ENCODE measurements around the gene PHLDB1.
"Not testable (repeated sequence)": the region's sequence is repeated elsewhere in the genome, so short reads cannot be mapped to it uniquely, and the experiment has no call there.

The PHLDB1 gene

DNA sequence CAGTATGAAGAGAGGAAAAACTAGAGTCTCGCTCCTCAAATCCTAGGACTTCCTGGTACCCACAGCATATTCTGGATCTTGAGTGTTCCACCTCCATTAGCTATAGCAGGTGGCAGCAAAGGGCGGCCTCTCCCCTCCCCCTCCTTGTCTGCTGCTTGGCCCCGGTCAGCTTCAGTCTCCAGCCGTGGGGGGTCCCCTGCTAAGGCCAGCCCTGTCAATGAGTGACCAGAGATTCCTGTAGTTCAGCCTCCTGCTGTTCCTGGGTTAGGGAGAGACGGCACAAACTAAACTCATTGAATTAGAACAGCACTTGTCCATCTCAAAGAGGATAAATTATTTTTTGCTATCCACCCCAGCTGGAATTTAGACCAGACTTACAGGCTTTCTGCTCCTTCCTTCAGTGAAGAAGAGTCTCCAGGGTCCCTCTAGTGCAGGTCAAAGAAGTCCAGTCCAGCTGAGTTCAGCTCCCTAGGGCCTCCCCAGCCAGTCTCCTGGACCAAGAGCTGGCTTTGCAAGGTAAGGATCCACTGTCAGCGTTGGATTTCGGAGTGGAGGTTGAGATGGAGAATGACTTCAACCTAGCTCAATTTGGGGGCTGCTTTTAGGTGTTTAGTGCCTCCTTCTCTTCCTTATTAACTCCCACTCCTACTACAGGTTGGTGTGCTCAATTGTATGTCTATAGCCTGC lies 1.1 kb upstream of the PHLDB1 start:
- DNase-seq, result no peak

DNA sequence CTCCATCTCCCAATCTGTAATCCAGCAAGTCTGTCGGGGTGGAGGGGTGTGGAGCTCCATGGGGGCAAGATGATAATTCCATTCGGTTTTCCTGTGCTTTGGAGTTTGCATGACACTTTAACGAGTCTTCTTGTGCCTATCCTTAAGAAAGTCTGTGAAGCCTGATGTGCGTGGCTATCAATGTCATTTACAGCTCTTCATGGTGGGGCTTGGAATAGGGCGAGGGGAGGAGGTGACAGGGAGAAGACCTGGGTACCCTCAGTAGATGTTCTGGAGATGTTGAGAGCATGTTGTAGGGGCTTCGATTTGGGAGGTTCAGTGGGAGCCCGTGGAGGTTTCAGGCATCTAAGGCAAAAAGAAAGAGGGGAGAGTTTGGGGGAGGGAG lies 579 bp upstream of the PHLDB1 start:
- DNase-seq, result no peak

DNA sequence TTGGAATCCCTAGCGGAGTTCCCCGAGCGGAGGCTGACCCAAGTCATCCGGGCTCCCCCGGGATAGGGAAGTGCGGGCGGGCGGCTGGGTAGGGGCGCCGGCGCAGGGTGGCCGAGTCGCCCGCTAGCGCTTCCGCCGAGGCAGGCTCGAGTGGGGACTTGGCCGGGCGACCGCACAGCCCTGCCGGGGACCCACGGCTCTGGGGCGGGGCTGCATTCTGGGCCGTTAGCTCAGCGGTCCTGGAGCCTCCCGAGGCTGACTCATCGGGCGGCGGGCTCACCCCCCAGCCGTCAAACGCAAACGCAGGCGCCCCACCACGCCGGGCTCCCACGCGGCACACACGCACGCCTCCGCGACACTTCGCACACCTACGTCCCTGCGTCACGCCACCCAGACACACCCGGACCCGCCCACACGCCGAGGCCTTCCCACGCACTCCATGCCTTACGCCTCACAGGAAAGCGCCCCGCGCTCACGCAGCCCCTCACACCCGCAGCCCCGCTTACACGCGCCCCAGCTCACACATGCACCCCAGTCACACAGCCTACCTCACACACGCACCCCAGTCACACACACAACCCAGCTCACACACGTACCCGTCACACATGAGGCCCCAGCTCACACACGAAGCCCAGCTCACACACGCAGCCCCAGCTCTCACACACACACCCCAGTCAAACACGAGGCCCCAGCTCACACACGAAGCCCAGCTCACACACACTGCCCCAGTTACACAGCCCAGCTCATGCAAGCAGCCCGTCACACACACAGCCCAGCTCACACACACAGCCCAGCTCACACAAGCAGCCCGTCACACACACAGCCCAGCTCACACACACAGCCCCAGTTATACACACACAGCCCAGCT lies 1.2 kb downstream of the PHLDB1 start:
- DNase-seq, result peak; percentile 67

DNA sequence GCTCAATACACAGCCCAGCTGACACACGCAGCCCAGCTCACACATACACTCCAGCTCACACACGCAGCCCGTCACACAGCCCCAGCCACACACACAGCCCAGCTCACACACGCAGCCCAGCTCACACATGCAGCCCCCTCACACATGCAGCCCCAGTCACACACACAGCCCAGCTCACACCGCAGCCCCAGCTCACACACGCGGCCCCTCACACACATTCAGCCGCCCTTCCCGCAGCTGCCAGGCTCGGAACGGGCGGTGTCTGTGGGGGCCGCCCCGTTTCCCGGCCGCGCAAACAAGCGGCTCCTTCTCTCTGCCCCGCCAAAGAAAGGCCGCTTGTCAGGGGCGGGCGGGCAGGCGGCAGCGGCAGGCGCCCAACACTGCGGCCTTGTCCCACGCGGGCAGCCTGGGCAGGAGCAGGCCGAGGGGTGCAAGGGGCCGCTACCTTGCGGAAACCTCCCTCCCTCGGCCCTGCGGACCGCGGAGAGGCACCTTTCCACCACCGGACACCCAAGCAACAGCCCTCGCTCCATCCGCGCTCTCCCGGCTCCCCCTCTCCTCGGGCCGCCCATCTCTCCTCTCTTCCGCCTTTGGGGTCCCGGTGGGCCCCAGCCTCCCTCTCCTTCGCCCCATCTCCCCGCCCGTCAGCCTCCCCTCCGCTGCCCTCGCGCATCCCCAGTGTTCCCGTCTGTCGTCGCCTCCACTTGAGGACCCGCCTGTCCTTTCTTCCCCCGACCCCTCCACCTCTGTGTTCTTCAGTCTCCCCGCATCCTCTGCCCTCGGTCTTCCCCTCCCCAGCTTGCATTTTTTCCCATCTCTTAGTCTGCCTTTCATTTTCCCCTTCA lies 2.2 kb downstream of the PHLDB1 start:
- DNase-seq, result no peak

DNA sequence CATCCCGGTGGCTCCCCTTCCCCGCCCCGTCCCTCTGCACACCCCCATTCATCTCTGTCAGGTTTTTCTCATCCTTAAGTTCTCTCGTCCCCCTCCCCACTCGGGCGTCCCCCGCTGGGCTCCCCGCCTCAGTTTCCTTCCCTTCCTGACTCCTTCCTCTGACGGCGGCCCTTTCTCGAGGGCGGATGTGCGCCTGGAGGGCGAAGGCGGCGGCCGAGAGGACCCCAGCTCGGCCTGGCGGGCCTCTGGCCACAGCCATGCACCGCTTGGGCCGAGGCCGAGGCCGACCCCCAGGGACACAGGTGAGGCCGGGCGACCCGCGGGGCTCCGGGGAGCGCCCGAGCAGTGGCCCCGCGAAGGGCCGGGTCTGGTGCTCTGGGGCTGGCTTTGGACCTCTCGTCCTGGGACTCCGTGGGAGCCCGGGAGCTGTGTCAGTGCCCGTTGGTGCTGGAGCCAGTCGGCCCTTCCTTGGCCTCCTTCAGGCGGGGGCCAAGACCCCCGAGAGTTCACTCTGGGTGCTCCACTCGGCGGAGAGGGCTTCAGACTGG lies 2.9 kb downstream of the PHLDB1 start:
- DNase-seq, result no peak

DNA sequence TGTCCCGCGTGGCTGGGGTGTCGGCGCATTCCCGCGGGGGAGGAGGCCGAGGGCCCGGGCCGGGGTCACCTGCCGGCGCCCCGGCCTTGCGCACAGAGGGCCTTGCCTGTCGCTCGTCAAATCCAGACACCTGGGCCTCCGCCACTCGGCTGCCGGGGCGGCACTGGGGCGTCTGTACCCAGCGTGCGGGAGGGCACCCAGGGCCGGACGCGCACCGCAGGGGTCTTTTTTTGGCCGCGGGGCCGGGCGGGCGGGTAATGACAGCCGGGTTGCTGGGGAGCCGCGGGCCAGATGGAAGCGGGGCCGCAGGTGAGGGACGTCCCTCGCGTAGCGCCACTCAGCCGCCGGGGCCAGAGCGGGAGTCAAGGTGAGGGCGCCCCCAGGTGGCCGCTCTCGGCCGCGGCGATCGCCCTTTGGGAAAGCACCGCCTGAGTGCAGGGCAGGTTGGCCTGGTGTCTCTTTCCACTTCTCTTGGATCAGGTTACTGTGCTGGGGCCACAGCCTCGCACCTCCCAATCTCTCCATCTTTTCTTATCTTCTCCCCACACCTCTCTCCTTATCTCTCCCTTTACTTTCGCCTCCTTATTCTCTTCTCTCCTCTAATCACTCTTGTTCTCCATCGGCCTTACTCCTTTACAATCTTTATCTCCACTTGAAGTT lies 3.5 kb downstream of the PHLDB1 start:
- peak; percentile 85 for DNase-seq

DNA sequence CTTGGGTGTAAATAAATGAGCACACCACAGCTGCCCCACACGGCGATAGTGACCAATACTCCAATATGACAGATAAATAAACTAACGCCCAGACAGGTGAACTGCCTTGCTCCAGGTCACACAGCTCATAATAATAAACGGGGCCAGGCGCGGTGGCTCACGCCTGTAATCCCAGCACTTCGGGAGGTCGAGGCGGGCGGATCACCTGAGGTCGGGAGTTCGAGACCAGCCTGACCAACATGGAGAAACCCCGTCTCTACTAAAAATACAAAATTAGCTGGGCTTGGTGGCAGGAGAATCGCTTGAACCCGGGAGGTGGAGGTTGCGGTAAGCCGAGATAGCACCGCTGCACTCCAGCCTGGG lies 4.0 kb downstream of the PHLDB1 start:
- DNase-seq, result not testable (repeated sequence)

DNA sequence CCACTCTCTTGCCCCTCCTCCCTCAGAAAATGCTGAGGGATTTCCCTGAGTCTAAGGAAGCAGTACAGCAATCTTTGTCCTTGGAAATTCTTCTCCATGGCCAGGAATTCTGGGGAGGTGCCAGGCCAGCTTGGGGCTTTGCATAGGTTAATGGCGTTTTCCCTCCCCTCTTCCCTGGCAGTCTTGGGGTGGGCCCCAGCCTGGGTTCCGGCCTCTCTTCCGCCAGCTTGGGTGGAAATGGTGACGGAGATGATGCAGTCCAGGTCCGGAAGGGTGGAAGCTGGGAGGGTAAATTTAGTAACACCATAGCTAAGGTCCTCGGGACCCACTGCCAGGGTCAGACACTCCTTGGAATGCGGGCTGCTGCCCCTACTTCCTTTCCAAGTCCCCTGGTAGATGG lies 5.0 kb downstream of the PHLDB1 start:
- DNase-seq, result no peak

DNA sequence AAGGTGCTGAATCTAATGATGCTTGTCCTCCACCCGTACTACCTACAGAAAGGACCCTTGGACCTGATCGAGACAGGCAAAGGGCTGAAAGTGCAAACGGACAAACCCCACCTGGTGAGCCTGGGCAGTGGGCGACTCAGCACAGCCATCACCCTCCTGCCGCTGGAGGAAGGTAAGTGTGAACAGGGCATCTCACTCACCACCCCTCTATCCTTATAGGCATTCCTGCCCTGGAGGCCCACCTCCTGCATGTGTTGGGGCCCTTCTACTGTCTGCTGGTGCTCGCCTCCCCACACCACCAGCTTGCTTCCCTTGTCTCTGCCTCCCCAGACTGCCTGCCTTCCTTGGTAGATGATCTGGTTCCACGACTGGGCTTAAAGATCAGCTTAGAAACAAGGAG lies 7.1 kb downstream of the PHLDB1 start:
- DNase-seq, result no peak

DNA sequence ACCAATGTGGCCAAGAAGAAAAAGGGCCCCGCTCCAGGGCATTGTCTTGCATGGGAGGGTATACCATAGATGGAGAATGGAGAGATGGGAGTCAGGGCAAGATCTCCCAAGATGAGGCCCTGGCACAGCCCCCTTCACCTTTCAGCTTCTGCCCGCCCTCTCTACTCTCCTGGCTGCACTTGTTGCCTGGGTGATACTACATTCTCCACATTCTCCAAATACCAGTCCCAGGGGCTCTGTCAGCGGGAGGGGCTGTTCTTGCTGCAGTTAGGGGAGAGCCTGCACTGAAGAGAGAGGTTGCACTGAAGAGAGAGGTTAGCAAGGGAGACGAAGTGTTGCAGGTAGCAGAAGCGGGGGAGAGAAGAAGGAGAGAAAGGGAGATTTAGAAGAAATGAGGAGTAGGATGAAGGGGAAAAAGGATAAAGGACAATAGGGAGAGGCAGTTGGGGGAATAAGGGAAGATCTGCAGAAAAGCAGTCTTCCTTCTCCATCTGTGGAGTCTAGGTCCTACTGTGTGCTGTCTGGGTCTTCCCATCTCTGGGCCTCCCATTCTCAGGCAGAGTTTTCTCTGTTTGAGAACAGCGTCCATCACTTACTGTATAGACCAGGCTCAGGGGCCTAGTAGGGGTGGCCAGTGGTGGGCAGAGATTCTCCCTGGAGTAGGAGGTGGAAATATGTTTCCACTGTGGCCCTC lies 8.0 kb downstream of the PHLDB1 start:
- no peak for DNase-seq

DNA sequence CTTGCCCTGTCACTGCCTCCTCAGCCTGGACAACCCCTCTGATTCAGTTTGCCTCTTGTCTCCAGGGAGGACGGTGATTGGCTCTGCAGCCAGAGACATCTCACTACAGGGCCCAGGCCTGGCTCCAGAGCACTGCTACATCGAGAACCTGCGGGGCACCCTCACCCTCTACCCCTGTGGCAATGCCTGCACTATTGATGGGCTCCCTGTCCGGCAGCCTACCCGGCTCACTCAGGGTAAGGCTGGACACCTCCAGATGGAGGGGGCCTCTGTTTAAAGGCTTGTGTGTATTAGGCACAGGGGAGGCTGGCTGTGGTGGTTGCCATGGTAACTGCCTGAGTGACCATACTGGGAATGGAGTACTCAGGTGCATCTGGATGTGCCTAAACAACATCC lies 8.6 kb downstream of the PHLDB1 start:
- DNase-seq, result no peak

DNA sequence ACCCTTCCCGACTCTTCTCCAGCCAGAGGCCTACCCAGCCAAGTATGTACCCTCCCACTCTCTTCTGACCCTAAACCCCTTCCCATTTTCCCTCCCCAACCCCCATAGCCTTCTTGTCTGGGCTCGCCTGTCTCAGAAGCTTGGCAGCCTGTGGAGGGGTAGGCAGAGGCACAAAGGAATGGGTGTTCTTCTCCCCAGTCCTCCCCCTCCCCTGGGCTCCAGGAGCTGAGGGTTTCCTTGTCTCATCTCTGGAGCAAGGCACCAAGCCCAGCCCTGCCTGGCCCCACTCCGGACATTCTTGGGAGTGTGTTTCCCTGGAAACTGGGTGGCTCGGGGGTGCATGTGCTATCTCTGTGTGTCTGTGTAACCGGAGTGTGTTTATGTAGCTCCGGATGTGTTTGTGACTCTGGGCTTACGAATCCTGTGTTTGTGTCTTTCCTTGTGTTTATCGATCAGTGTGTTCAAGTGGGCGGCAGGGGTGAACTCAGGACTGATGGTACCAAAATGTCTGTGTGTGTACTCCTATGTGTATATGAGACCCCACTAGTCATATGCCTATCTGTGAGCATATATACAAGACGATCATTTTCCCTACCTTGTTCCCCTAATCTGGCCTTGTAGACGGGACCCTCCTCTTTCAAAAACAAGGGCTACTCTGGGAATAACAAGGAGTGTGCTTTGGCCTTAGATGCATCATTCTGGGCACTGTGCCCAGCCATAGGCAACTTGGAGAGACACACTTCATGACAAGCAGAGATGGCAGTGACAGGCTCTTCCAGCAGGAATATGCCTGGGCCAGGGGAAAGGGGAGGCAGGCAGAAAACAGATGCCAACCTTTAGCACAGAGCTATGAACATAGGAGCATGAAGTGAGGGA lies 10.9 kb downstream of the PHLDB1 start:
- no peak for DNase-seq

DNA sequence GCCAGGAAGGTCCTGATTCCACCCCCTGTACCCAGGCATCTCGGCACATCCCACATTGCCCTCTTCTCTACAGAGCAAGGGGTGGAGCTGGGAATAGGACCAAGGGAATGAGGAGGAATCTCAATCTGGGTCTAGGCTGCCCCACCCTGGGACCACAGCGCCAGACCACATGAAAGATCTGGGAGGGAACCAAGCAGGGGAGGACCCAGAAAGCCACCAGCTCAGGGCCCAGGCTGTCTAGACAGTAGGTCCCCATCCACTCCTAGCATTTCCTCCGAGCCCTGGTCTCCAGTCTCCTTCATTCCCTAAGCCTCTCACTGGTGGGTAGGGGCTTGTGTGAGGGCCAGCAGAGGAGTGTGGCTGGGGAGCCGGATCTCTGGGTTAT lies 11.6 kb downstream of the PHLDB1 start:
- DNase-seq, result no peak

DNA sequence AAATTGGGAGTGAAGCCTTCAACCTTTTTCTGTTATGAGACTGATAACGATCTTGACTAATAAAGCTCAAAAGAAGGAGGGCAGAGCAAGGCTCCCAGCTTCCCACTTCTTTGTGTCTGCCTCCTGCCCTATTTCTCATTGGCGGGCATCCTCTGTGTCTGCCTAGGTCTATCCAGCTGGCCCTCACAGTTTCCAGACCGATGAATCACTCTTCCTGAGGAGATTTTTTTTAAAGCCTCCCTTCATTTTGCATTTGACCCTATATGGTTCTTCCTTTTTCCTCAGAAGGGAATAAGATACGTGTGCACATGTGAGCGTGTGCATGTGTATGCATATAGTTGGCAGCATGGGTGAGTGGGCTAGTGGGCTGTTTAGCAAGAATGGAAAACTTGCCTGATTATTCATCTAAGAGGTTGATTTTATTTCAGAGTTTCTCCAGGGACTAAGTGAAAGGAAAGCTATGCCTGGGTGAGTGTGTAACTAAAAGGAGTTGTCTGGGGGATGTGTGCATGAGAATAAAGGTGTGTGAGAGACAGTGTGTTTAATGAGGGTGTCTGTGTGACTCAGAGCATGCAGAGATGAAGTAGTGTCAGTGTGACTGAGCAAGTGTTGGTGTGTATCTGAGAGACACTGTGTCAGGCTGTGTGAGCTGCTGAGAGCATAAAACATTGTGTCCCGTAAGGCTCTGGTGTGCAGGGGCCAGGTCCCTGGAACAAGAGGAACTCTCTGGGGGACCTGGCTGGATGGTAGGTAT lies 12.2 kb downstream of the PHLDB1 start:
- DNase-seq, result no peak

DNA sequence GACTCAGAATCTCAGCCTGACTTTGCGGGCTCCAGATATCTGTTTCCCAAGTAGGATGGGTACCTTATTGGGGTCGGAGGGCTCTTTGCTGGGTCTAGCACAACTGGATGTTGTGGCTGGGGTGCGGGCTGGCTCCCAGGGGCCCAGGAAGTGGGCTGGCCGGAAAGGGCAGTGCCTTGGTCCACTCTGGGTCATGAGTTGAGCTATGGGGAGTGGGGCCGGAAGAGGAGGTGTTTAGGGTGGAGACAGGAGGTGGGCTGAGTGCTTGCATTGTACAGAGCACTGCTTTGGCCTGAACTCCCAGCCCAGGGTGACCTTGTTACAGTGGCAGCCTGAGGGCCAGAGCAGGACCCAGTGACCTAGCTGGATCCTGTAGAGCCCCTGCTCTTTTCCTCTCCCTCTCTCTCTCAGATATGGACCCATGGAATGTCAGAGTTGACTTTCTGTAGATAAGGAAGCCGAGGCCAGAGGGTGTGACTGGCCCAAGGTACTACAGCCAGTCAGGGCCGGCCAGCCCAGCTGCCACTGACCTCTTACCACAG lies 13.2 kb downstream of the PHLDB1 start:
- no peak for DNase-seq

DNA sequence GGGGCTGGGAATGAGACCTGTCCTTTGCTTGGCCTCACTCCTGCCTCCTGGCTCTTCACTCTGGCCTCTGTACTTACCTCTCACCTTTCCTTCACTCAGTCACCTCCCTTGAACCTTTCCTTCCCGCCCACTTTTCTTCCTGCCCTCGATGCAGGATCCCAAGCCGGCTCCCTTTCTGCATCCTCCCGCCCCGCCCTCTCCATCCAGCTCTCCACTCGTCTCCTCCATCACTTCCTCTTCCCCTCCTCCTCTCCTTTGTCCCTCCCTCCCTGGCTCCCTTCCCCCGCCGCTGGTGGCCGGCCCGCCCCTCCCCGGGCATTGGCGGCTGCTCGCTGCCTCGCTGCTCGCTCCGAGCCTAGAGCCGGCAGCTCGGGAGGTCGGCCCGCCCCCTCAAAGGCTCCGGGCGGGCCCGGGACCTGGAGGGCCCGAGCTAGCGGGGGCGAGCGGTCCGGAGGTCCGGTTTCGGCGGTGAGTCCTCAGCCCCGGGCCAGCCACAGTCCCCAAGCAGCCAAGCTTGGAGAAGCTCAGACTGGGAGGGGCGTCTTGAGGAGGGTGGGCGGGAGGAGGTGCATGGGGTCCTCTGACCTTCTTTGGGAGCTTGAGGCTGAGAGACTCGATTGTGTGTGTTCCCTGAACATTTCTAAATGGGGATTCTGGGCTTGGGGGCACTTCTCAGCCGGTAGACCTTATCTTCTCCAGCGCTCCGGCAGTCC lies 13.8 kb downstream of the PHLDB1 start:
- peak; percentile 18 for DNase-seq

DNA sequence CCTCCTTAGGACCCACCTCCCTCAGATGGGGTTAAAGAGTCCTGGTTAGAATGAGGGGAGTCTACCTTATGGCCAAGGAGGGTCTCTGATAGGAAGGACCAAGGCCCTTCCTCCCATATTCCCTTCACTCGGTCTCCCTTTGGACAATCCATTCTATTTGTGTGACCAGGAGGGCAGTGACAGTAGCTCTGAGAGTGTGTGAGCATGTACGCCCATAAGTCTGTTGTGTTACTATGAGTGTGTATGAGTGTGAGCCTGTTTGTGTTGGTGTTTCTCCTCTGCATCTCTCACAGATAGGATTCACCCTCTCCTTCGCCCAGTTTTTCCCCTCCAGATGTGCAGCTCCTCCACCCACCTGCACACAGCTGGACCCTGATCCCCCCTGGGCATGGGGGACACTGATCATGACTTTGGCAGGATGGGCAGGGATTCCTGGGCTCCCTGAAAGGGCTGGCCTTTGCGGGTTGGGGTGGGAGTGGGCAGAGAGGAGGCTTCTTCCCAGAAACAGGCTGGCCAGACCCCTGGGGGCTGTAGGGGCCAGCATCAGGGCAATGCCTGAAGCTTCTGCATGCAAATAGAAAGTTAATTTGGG lies 14.5 kb downstream of the PHLDB1 start:
- DNase-seq, result no peak

DNA sequence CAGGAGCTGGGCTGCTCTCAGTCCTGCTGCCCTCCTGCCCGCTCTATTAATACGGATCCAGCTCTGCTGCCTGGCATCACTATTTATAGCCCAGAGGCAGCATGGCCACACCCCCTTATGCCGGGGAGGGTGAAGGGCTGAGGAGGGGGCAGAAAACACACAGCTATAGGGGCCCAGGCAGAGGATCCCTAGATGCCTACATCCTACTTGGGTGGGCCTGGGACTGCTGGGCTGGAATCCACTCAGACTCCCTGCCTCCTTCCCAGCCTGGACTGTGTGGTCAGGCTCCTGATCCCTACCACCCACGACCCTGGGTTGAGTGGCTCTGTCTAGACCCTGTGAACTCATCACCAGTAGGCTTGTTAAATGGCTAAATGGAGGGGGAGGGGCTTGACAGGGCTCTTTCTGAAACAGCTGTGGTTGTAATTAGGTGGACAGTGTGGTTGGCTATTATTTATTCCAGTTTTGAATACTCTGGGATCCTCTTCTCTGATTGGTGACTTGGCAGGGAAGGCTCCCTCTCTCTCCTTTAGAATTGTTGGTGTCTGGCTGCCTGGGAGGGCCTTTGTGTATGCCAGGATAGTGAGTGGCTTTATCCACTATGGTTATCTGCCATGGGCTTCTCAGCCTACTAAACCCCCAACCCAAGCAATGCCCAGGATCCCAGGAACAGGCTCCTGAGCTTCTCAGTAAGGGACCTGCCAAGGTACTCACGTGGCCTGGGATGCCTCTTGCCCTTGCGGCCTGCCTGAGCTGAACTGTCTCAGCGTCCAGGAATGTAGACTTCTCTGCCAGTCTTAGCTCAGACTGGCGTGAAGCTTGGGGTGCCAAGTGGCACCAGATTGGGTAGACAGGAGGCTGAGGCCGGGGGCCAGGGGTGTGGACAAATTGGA lies 15.2 kb downstream of the PHLDB1 start:
- no peak for DNase-seq
